Epithelial cell of esophagus (primary cell): ENCODE measurements around the gene ENG.
"Not testable (repeated sequence)": the region's sequence is repeated elsewhere in the genome, so short reads cannot be mapped to it uniquely, and the experiment has no call there.

Source experiments
- DNase-seq: peaks from one replicate; pipeline ENCODE4 v3.0.0; 2010; ENCODE audit warnings: low read depth
- H3K4me3 ChIP-seq: 2 replicates; pipeline ENCODE4 v1.5.1; 2011; ENCODE audit warnings: mild to moderate bottlenecking, low read length, control low read depth
- TF ChIP-seq, protein P1 (sequence below): IDR thresholded peaks from 2 replicates; pipeline ENCODE4 v1.5.1; 2011; ENCODE audit warnings: low read depth, mild to moderate bottlenecking, low read length, control low read depth, inconsistent platforms; ENCODE audit not compliant: insufficient read depth; ENCODE audit errors: missing control alignments

ENG gene

DNA sequence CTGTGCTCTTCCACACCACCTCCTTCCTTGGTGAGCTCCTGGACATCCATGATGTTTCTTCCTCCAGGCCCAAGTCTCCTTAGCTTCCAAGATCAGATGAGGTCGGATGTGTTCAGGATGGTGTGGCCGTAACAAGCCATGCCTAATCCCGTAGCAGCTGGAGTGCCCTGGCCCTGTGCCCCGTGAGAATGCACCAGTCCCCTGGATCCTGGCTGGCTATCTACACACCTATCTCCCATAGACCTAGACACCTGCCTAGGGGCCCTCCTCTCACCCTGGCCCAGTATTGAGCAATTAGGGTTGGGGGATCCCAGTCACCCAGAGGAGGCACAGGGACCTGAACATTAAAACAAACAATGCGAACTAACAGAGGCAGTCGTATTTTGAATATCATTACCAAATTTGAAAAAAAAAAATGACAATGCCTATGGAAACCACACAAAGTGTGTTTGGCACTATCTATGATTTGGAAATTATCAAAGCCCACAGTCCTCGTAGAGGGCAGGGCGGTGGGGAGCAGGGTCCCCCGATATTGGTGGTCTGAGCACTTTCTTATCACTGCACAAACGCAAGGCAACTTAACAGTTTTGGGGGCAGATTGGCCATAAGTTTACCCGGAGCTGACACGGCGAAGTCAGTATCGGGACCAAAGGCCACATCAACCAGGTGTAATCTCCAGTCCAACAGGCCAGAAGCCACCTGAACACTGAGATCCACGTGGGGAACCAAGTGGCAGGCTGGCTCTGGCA lies 13.2 kb downstream of the ENG start:
- no peak overlapping the region for H3K4me3 ChIP-seq
- DNase-seq, result no peak
- TF ChIP-seq, protein P1, sequence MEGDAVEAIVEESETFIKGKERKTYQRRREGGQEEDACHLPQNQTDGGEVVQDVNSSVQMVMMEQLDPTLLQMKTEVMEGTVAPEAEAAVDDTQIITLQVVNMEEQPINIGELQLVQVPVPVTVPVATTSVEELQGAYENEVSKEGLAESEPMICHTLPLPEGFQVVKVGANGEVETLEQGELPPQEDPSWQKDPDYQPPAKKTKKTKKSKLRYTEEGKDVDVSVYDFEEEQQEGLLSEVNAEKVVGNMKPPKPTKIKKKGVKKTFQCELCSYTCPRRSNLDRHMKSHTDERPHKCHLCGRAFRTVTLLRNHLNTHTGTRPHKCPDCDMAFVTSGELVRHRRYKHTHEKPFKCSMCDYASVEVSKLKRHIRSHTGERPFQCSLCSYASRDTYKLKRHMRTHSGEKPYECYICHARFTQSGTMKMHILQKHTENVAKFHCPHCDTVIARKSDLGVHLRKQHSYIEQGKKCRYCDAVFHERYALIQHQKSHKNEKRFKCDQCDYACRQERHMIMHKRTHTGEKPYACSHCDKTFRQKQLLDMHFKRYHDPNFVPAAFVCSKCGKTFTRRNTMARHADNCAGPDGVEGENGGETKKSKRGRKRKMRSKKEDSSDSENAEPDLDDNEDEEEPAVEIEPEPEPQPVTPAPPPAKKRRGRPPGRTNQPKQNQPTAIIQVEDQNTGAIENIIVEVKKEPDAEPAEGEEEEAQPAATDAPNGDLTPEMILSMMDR, result no peak

DNA sequence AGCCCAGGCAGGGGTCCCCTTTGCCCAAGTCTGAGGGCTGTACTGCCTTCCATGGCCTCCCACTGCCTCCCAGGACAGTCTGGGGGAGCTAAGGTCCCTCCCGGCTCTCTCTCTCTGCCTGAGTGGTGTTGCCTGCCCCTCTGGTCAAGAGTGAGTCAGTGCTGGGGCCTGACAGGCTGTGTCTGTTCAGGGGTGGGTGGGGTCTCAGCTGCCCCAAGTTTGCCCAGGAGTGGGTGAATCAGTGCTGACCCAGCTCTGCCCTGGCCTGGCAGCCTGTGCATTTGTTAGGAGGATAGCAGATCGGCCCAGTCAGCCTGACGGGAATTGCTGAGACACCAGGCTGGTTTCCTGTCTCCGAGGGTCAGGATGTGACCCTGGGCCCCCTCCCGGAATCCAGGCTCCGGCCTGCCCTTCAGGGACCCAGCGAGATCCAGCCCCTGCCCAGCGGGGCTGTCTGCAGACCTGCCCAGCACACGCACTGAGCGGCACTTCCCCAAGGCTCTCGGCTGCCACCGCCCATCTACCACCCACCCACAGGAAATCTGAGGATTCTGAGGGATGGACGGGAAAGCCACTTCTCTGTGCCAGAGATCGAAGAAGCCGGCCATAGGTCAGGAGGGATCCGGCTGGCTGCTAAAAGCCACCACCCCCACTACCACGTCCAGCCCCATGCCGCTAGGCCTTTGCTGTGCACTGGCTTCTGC lies 15.9 kb downstream of the ENG start:
- TF ChIP-seq, protein P1, result no peak

DNA sequence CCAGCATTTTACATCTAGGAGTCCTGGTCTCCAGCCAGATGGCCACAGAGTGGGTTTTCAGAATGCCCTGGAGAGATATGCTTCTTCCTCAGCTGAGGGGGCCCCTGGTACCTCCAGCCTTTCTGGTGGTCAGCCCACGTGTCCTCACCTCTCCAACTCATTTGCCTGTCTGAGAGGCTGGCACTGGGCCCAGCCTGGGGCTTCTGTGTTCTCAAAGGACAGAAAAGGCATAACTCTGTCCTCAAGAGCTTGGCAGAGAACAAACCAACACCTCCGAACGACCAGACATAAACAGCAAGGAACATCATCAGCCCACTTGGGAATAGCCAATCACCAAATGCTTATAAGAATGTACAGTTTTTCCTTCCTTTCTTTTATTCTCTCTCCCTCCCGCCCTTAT lies 17.1 kb downstream of the ENG start:
- no peak for DNase-seq
- no peak overlapping the region for H3K4me3 ChIP-seq
- TF ChIP-seq, protein P1, result no peak

More for the DNA sequence above, 15.9 kb downstream of the ENG start:
- no peak overlapping the region for H3K4me3 ChIP-seq
- no peak for DNase-seq

DNA sequence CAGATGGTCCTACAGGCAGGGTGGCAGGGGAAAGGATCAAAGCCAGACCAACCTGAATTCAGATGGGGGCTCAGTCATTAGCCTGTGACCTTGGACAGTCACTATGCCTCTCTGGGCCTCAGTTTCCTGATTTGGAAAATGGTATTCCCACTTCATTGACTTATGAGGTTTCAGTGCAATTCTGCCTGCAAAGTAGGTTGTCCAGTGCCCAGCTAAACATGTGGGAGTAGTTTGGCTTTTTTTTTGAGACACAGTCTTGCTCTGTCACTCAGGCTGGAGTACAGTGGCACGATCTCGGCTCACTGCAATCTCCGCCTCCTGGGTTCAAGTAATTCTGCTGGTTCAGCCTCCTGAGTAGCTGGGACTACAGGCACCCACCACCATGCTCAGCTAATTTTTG lies 17.9 kb downstream of the ENG start:
- not testable (repeated sequence) for DNase-seq, H3K4me3 ChIP-seq

DNA sequence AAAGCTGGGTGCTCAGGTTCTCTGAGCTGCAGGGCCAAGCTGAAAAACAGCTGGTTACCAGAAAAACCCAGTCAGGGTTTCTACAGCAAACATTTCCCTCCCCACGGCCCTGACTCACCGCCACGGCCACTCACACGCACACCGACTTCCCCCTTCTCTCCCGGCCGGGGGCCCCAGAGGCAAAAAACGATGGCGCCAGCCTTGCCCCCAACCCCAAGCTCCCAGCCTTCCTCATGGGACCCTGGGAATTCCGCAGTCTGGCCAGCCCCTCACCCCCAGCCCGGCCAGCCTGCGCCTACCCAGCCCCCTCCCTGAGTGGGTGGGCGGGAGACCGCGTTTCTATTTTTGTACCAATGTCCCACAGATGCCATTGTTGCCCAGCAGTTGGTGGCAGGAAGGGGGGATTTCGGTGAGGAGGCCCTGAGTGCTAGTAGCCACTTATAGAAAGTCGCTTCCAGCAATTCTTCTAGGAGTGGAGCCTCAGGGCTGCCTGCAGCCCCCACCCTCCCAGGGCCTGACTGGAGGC lies 18.4 kb downstream of the ENG start:
- H3K4me3 ChIP-seq, result no peak overlapping the region
- no peak for DNase-seq
- TF ChIP-seq, protein P1, result no peak

DNA sequence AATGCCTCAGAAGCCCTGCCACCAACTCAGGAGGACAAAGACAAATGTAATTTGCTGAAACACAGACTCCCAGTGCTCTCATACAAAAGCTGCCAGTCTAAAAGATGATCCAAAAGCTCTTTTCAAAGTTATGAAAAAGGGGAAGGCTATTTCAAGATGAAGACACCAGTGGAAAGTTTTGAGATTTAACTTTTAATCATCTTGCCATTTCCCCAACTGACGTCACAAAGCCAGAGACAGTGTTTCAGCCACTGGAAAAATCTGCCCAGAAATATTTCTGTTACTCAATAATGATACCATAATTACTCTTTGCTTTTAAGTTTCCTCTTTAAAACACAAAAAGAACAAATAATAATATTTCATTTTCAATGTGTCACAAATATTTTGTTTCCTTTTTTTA lies 20.9 kb downstream of the ENG start:
- no peak for DNase-seq
- TF ChIP-seq, protein P1, result no peak

DNA sequence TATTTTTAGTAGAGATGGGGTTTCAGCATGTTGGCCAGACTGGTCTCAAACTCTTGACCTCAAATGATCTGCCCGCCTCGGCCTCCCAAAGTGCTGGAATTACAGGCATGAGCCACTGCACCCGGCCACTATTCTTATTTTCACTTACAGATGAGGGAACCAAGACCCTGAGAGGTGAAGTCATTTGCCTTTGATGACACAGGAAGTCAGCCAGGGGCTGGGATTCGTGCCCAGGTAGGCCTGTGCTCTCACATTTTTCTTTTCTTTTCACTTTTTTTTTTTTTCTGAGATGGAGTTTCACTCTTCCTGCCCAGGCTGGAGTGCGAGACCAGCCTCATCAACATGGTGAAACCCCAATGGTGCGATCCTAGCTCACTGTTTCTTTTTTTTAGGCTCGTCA lies 22.2 kb downstream of the ENG start:
- TF ChIP-seq, protein P1, result no peak
- DNase-seq, result no peak
- no peak overlapping the region for H3K4me3 ChIP-seq

More for the DNA sequence above, 20.9 kb downstream of the ENG start:
- no peak overlapping the region for H3K4me3 ChIP-seq
